Dedifferentiated amniotic fluid mesenchymal stem cell (primary cell): ENCODE data around the gene RBBP4.
"Not testable (repeated sequence)": the region's sequence is repeated elsewhere in the genome, so short reads cannot be mapped to it uniquely, and the experiment has no call there.

ENCODE experiments used
- DNase-seq: peaks from one replicate; pipeline ENCODE4 v3.0.0-alpha.2; 2016; ENCODE audit errors: extremely low spot score

Gene RBBP4

DNA sequence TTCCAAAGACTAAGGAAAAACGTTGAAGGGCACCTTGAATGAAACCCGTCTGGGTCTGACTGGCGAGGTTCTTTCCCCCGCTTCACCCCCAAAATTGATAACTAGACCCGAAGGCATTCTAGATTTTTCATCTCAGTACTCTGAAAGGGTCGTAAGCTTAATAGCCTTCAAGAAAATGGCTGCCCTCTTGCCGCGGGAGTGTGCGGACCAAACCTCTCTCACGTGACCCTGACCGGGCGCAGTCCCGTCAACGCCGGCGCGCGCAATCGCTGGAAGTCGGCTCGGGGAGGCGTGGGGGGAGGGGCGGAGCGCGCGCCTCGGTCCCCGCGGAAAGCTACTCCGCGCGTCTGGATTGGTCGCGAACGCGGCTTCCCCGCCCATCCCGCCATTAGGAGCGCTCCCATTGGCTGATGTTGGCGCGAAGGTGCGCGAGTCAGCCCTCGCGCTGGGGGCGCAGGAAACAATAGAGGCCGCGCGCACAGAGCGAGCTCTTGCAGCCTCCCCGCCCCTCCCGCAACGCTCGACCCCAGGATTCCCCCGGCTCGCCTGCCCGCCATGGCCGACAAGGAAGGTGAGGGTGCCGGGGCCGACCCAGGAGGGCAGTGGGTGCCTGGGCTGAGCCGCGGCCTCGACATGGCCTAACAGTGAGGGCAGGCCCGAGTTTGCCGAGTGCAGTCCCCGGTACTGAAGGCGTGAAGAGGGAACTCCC lies at the start of gene RBBP4:
TSS of gene RBBP4 (plus strand) at position 457 of the 709 bp plus-strand sequence. CDS start at position 556, 99 bp downstream.
- DNase-seq: peak; percentile 97

DNA sequence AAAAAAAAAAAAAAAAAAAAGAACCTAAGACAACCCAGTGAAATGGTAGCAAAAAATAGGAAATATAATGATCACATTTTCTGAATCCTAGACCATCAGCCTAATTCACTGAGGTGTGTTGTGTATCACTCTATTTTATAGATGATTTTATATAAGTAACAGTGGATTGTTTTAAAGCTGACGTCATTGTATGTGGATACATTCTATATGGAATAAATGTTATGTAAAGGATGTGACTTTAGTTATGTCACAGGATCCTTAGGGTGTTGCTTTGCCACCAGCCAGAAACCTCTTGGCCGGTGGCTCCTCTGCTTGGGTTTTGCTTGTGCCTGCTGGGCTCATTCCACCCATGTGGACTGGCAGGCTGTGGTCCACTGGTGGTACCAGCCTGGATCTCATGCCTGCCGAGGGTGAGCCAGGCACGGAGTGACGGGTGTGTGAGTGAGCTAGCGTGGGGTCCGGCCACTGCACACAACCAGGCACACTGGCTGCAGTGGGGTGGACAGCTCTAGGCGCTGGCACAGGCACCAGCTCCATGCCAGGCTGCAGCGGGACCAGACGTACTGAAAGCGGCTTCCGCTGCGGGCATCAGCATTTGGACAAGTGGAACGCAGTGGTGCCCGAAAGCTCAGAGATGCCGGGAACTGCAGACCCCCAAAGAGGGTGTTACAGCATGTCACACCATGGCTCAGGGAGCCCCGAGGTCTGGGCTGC lies 45.1 kb upstream of the RBBP4 start:
- DNase-seq: no peak

DNA sequence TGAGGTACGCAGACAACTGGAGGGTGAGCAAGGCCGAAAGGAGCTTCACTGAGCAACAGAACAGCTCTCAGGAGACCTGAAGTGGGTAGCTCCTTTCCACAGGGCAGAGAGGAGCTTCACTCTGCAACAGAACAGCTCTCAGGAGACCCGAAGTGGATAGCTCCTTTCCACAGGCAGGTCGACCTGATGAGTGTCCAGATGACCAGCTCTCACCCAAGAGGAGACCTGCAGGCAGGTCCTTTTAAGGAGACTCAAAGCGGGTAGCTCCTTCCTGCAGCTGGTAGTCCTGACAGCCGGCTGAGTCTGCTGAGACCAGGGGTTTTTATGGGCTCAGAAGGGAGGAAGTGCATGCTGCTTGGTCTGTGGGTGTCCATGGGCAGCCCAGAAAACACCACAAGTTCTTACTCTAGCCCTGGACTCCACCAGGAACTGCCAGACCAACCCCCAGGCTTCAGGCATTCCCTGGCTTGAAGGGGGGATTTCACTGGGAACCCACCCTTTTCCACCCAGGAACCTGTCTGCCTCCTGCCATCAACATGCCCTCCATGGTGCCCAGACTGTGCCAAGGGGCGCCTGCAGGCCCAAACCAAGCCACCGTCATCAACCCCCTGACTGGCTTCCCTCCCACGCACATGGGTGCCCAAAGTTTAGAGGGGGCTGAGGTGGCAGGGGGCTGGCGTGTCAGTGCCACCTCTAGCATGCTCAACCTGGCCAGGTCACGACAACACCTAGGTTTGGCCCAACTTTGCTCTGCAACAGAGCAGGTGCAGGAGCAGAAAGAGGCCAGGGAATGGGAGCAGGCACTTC lies 44.2 kb upstream of the RBBP4 start:
- no peak for DNase-seq

DNA sequence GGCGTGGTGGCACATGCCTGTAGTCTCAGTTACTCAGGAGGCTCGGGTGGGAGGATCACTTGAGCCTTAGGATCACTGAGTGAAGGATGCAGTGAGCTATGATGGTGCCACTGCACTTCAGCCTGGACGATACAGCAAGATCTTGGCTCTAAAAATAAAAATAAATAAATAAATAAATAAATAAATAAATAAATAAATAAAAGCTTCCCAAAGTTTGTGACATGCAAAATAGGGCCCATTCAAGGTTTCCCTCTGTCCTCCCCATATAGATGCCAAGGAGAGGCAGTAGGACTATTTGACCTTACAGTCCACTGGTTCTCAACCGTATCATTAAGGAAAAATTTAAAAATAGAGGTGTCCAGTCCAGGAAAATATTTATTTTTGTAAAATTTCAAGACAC lies 41.8 kb upstream of the RBBP4 start:
- no peak for DNase-seq

DNA sequence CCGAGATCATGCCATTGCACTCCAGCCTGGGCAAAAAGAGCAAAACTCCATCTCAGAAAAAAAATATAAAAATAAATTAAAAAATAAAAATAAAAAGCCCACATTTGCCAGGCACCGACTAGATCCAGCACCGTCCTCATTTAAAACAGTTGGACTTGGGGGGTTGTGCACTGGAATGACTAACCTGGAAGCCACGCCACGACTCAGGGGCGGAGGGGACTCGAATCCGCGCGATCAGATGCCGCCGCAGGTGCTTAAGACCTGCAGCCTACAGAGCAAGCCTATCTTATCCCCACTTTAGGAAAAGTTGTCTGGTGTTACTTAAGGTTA lies 39.2 kb upstream of the RBBP4 start:
- no peak for DNase-seq

DNA sequence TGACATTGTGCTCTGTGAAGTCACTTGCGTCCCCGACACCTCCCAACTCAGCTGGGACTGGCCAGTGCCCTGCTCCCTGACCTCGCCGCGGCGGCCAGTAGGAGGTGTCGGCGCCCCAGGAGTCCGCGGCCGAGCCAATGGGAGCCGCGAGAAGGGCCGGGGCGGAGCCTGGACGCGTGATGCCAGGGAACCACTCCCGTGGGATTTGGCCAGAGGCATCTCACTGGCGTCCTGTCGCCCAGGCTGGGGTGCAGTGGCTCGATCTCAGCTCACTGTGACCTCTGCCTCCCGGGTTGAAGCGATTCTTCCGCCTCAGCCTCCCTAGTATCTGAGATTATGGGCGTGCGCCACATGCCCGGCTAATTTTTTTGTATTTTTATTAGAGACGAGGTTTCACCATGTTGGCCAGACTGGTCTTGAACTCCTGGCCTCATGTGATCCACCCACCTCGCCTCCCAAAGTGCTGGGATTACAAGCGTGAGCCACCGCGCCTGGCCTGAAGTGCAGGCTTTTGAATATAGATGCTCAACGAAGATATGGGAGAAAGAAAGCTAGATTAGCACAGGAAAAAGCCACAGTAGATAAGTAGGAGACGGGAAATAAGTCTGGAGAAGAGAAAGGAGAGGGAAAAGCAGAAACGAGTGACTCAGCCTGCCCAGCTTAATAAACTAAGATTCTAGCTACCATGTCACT lies 38.7 kb upstream of the RBBP4 start:
- peak; percentile 68 for DNase-seq

DNA sequence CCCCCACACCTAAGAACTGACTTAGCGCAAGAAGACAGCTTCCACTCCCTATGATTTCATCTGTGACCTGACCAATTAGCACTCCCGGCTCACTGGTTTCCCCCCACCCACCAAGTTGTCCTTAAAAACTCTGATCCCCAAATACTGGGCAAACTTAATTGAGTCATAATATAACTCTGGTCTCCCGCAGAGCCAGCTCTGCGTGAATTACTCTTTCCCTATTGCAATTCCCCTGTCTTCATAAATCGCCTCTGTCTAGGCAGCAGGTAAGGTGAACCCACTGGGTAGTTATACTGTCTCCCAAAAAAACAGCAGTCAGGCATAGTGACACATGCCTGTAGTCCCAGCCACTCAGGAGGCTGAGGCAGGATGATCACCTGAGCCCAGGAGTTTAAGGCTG lies 37.5 kb upstream of the RBBP4 start:
- no peak for DNase-seq

DNA sequence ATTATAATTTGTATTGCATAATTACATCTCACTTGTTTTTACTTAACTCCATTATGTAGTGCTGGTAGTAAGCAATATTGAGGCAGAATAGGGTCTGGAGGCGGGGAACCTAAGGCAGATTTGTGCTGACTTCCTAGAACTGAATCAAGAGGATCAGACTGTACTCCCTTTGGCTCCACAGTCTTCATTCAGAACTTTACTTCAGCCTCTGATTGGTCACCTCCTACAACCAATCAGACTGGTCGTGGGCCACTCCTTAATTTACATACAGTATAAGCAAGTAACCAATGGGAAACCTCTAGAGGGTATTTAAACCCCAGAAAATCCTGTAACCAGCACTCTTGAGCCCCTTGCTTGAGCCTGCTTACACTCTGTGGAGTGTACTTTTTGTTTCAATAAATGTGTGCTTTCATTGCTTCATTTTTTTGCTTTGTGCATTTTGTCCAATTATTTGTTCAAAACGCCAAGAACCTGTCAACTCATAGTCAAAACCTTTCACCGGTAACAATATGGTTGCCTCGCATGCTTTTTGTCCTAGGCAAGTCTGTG lies 32.3 kb upstream of the RBBP4 start:
- DNase-seq: no peak

DNA sequence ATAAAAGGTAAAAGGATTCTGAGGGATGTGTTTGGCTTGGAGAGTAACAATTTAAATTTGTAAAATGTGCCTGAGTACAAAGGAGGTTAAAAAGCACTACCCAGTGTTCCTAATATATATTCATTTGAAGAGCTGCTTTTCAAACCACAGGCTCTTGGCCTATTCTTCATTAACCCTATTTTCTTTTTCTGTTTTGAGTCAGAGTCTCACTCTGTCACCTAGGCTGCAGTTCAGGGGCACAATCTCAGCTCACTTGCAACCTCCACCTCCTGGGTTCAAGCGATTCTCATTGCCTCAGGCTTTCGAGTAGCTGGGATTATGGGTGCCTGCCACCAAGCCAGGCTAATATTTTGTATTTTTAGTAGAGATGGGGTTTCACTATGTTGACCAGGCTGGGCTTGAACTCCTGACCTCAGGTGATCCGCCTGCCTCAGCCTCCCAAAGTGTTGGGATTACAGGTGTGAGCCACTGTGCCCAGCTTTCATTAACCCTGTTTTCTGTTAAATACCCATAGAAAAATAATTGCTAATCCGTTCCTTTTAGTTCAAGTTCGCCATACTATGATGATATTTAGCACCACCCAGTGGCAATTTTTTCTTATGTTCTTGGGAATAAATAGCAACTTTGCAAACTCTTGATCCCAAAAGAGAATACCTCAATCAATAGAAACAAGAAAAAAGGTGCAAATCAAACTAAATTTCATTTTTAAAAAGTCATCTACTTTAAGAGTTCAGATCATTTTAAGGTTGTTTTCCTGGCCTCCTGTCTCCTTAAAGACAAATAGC lies 31.1 kb upstream of the RBBP4 start:
- DNase-seq: no peak

DNA sequence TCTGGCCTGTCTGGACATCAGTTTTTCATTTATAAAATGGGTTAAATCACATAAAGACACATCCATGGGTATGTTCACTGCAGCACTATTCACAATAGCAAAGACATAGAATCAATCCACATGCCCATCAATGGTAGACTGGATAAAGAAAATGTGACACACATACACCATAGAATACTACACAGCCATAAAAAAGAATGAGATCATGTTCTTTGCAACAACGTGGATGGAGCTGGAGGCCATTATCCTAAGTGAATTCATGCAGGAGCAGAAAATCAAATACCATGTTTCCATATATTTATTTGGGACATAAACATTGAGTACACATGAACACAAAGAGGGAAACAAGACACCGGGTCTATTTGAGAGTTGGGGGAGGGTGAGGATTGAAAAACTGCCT lies 28.8 kb upstream of the RBBP4 start:
- DNase-seq: no peak

DNA sequence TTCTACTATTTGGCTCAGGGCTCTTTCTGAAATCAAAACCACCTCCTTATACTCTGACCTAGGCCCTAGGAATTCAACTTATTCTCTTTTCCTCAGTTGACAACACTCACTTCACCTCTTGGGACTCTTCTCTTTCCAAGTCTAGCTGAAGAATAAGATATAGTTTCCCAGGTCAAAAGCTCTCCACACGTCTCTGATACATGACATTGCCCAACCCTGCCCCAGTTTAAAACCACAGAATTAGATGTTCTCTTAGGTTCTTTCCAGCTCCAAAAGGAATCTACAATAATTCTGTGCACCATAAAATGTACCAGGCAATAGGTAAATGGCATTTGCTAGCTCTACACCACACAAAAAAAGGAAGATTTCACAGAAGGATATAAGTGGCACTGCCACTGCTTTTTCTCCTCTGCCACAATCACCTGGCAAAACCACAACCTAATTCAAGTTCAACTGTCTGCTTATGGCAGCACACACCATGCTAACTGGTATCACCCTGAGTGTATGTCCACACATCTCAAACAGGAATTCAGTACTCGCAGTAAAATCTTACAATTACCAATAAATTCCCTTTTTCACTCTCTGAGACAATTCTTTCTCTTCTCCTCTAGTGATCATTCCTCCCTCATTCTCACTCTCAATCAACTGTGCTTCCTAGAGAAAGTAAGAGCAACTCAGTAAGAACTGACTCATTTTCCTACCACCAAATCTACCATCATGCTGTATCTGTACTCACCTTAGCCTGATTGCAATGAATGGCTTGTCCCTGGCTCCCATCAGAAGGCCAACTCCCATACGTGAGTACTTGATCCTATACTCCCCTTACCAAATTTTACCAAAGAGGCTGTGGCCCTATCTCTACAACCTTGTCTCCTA lies 28.0 kb upstream of the RBBP4 start:
- no peak for DNase-seq

DNA sequence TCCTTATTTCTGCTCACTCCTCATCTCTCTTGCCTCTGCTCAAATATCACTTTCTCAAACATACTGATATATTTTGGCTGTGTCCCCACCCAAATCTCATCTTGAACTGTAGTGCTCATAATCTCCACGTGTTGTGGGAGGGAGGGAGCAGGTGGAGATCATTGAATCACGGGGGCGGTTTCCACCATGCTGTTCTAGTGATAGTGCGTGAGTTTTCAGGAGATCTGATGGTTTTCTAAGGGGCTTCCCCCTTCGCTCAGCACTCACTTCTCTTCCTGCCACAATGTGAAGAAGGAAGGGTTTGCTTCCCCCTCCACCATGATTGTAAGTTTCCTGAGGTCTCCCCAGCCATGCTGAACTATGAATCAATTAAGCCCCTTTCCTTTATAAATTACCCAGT lies 27.2 kb upstream of the RBBP4 start:
- no peak for DNase-seq

DNA sequence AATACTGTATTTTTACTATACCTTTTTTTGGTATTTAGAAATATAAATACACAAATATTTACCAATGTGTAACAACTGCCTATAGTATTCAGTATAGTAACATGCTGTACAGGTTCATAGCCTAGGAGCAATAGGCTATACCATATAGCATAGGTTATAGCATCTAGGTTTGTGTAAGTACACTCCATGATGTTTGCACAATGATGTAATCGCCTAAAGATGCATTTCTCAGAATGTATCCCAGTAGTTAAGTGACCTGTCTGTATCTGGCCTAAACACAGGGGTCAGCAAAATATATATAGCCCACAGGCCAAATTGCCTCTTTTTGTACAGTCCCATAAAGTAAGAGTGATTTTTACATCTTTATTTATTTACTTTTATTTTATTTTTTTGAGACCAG lies 24.8 kb upstream of the RBBP4 start:
- no peak for DNase-seq

DNA sequence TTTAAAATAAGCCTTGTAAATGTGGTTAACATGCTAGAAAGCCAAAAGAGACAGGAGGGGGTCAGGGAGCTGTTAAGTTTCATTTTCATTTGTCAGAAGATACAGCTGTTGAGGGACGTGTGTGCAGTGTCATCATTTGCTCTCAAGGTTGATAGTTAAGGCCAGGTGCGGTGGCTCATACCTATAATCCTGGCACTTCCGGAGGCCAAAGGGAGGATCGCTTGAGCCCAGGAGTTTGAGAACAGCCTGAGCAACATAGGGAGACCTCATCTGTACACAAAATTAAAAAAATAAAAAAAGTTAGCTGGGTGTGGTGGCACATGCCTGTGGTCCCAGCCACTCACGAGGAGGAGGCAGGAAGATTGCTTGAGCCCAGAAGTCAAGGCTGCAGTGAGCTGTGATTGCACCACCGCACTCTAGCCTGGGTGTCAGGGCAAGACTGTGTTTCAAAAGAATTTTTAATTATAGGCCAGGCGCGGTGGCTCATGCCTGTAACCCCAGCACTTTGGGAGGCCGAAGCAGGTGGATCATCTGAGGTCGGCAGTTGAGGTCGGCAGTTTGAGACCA lies 23.3 kb upstream of the RBBP4 start:
- no peak for DNase-seq

DNA sequence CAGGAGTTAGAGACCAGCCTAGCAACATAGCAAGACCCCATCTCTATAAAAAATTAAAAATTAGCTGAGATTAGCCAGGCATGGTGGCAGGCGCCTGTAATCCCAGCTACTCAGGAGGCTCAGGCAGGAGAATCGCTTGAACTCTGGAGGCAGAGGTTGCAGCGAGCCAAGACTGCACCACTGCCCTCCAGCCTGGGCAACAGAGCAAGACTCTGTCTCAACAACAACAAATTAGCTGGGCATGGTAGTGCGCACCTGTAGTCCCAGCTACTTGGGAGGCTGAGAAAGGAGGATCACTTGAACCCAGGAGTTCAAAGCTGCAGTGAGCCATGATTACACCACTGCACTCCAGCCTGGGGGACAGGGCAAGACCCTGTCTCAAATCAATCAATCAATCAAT lies 20.8 kb upstream of the RBBP4 start:
- not testable (repeated sequence) for DNase-seq

DNA sequence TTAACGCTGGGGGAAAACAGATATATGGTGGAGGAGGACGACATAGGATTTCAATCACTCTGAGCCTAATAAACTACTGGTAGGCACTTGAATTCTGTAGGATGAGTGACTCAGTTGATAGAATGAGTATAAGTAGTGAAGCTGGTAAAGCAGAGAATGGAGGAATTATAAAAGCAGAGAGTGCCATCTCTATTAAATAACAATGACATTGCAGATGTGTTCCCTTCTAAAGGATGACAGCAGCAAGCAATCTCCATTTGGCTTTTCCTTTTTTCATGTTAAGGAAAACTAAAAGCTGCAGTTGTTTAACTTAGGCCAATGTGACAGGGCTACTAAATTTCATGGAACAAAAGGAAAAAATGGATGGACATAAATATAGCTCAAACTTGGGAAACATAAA lies 18.2 kb upstream of the RBBP4 start:
- DNase-seq: no peak

DNA sequence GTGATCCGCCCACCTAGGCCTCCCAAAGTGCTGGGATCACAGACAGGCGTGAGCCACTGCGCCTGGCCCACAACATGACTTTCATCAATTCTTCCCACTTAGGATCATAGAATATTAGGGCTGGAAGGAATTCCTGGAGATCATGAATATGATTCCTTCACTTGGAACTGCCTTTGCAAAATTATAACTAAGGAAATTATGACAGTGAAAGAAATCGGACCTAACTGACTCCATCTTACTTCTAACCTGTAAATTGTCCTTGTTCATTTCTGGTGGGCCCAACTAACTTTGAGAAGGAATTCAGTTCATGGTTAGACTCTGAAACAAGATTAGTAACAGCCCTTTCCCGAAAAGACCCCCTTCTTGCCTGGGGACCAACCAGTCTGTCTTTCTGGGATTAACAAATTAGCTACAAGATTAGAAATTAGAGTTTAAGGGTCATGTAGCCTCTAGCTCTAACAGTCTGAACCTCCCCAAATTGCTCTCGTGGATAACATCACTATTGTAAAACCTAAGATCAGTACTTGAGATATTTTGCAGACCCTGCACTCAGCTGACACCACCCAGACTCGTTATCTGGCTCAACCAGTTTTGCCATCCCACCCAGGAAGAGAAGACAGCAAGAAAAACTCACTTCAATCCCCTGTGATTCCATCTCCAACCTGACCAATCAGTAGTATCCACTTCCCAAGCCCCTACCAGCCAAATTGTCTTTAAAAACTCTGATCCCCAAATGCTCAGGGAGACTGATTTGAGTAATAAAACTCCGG lies 15.3 kb upstream of the RBBP4 start:
- no peak for DNase-seq

DNA sequence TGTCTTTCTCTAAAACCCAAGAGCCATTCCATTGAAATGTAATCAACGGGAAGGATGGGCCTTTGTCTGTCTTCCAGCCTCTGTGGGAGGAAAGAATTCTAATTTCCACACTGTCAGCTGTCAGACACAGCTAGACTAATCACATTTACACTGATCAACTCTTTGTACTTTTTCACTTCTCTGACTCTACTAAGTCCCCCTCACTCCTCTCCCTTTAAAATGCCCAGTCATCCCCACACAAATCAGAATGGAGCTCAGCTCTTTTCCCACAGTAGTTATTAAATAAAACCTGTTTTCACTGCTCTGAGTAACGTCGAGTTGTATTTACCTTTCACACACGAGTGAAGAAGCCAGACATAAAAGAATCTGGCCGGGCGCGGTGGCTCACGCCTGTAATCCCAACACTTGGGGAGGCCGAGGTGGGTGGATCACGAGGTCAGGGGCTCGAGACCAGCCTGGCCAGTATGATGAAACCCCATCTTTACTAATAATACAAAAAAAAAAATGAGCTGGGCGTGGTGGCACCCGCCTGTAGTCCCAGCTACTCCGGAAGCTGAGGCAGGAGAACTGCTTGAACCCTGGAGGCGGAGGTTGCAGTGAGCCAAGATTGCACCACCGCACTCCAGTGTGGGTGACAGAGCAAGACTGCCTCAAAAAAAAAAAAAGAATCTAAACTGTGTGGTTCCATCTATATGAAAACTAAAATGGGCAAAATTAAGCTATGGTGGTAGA lies 13.9 kb upstream of the RBBP4 start:
- no peak for DNase-seq
